ENCODE data around the gene TLE4. TPM values are rescaled to one million over a fixed set of nuclear protein-coding genes. Genes with fewer than 3 reads are reported as not detected.

Gene TLE4
- total and polyA plus RNA-seq, 2 of the 13 experiments (the other 11 are each of a cell fraction or from before 2014, with no cell fraction given), result 2.0 to 2.3 TPM

- H3K9me3 ChIP-seq (ENCODE audit: low read length), result no peaks in the 10 kb centered on the region
- no peak for ATAC-seq
- no peaks in the 10 kb centered on the region for H3K27me3 ChIP-seq (ENCODE audit: control insufficient read depth in 1 of 2, insufficient read depth in 2 of 2, low read length in 2 of 2)
- H3K36me3 ChIP-seq (replicated peaks in 1 of 2; ENCODE audit: control insufficient read depth in 1 of 2, insufficient read depth in 2 of 2, low read length in 2 of 2), result no peaks in the 10 kb centered on the region
- H4K20me1 ChIP-seq (ENCODE audit: insufficient read depth, low read length), result no peaks in the 10 kb centered on the region
- H3K4me3 ChIP-seq (replicated peaks in 1 of 3; ENCODE audit: insufficient read depth in 1 of 3, low read depth in 2 of 3, low read length in 3 of 3), result no peak overlapping the region
- H3K9ac ChIP-seq (ENCODE audit: insufficient read depth, low read depth, low read length), result no peak overlapping the region
- DNase-seq (ENCODE audit: low spot score), result no peak
- no peak for FAIRE-seq
- no peaks in the 10 kb centered on the region for H3K79me2 ChIP-seq (ENCODE audit: insufficient read depth, low read length)
- intact Hi-C loops (cut with micrococcal nuclease; ENCODE audit: unreplicated experiment) (no loop called here), in situ Hi-C loops (cut with HindIII; ENCODE audit: extremely low pct_ligation_motif_present, low pct_unique_long_range_greater_than_20kb) (no loop called here)
- peaks cover 12% of the 10 kb centered on the region for H3K4me1 ChIP-seq (ENCODE audit: insufficient read depth, low read length)
- ChIA-PET POLR2A (no interaction called here), CTCF (ENCODE audit: low intra/inter-chr PET ratio, low total read pairs) (no interaction called here)
- WGBS (ENCODE audit: low lambda C conversion rate), result 59% methylated on average over 3 of the region's 3 CpGs
- no peak overlapping the region for H3K27ac ChIP-seq (ENCODE audit: extremely low read length, insufficient read depth, low read length)
- BruUV-seq (replicated peaks), result no TSS peak
- TF ChIP-seq AGO1 (IDR thresholded peaks at IDR 0.05; ENCODE audit: low read depth, low read length, poor library complexity, severe bottlenecking) (no peak), RFX3 (CRISPR knock-in tag; IDR thresholded peaks at IDR 0.05) (no peak), SATB2 (CRISPR knock-in tag; IDR thresholded peaks at IDR 0.05) (no peak), NFE2L2 (IDR thresholded peaks at IDR 0.05; ENCODE audit: low read length) (no peak), PATZ1 (CRISPR knock-in tag; IDR thresholded peaks at IDR 0.05) (no peak), POLR2G (IDR thresholded peaks at IDR 0.05; ENCODE audit: low read depth, low read length) (no peak), ZSCAN25 (CRISPR knock-in tag; IDR thresholded peaks at IDR 0.05) (no peak)
- TF ChIP-seq, protein P1, sequence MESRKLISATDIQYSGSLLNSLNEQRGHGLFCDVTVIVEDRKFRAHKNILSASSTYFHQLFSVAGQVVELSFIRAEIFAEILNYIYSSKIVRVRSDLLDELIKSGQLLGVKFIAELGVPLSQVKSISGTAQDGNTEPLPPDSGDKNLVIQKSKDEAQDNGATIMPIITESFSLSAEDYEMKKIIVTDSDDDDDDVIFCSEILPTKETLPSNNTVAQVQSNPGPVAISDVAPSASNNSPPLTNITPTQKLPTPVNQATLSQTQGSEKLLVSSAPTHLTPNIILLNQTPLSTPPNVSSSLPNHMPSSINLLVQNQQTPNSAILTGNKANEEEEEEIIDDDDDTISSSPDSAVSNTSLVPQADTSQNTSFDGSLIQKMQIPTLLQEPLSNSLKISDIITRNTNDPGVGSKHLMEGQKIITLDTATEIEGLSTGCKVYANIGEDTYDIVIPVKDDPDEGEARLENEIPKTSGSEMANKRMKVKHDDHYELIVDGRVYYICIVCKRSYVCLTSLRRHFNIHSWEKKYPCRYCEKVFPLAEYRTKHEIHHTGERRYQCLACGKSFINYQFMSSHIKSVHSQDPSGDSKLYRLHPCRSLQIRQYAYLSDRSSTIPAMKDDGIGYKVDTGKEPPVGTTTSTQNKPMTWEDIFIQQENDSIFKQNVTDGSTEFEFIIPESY (CRISPR knock-in tag; IDR thresholded peaks at IDR 0.05), result no peak
- no peak overlapping the region for H3K4me2 ChIP-seq (ENCODE audit: low read depth, low read length)
- H2AFZ ChIP-seq (ENCODE audit: low read length), result no peak overlapping the region
Measured at GRCh38 chr9:79588488-79589223, 16.9 kb downstream of the TLE4 start.

Data from HepG2 (cell line).